Hepatocyte (in vitro differentiated cells): ENCODE results near the gene TOR4A. TPM values are rescaled to one million over a fixed set of nuclear protein-coding genes. Genes with fewer than 3 reads are reported as not detected.
A peak's percentile ranks its signal among the peaks of the same experiment; 100 is the strongest.
"Not testable (repeated sequence)": the region's sequence is repeated elsewhere in the genome, so short reads cannot be mapped to it uniquely, and the experiment has no call there.

Source experiments
- DNase-seq: peaks from one replicate; pipeline ENCODE4 v3.0.0-alpha.2; 2016; ENCODE audit warnings: low spot score
- H2AFZ ChIP-seq: fragments of 200-600 bp; sonication (generic); 2 replicates; pipeline ENCODE4 v1.6.0; 2016; ENCODE audit warnings: antibody characterized with exemption, mild to moderate bottlenecking
- H3K27ac ChIP-seq: fragments of 200-600 bp; sonication (generic); 2 replicates; pipeline ENCODE4 v1.5.1; 2016; ENCODE audit warnings: mild to moderate bottlenecking
- H3K27me3 ChIP-seq: fragments of 200-600 bp; sonication (generic); 2 replicates; pipeline ENCODE4 v1.6.1; 2016
- H3K36me3 ChIP-seq: fragments of 200-600 bp; sonication (generic); replicated peaks from 2 replicates; pipeline ENCODE4 v1.5.1; 2016; ENCODE audit warnings: low read depth; ENCODE audit not compliant: insufficient read depth
- H3K4me1 ChIP-seq: fragments of 200-600 bp; sonication (generic); 2 replicates; pipeline ENCODE4 v1.5.1; 2016; ENCODE audit warnings: mild to moderate bottlenecking, moderate library complexity; ENCODE audit not compliant: insufficient read depth
- H3K4me2 ChIP-seq: fragments of 200-600 bp; sonication (generic); 2 replicates; pipeline ENCODE4 v1.6.0; 2016
- H3K4me3 ChIP-seq: fragments of 200-600 bp; sonication (generic); 2 replicates; pipeline ENCODE4 v1.5.1; 2016; ENCODE audit warnings: mild to moderate bottlenecking
- H3K79me2 ChIP-seq: fragments of 200-600 bp; sonication (generic); 2 replicates; pipeline ENCODE4 v1.6.0; 2017; ENCODE audit warnings: mild to moderate bottlenecking
- H3K9me2 ChIP-seq: fragments of 200-600 bp; sonication (generic); replicated peaks from 2 replicates; pipeline ENCODE4 v1.6.0; 2017; ENCODE audit warnings: mild to moderate bottlenecking; ENCODE audit not compliant: insufficient read depth
- H3K9me3 ChIP-seq: fragments of 200-600 bp; sonication (generic); 2 replicates; pipeline ENCODE4 v1.5.1; 2016; ENCODE audit warnings: low read depth, mild to moderate bottlenecking
- H4K20me1 ChIP-seq: fragments of 200-600 bp; sonication (generic); 2 replicates; pipeline ENCODE4 v1.6.0; 2016; ENCODE audit warnings: mild to moderate bottlenecking; ENCODE audit not compliant: insufficient read depth, poor library complexity, severe bottlenecking
- CTCF ChIP-seq: fragments of 200-600 bp; sonication (generic); IDR thresholded peaks from 2 replicates; pipeline ENCODE4 v1.5.1; 2016; ENCODE audit warnings: antibody characterized with exemption, mild to moderate bottlenecking; ENCODE audit not compliant: poor library complexity
- EZH2 ChIP-seq: fragments of 200-600 bp; sonication (generic); IDR thresholded peaks from 2 replicates; pipeline ENCODE4 v1.6.1; 2016; ENCODE audit warnings: antibody characterized with exemption, mild to moderate bottlenecking, borderline replicate concordance
- EZH2phosphoT487 ChIP-seq: fragments of 200-600 bp; sonication (generic); IDR thresholded peaks from one replicate; pipeline ENCODE4 v1.6.1; 2018; ENCODE audit warnings: antibody characterized with exemption, mild to moderate bottlenecking, low read depth, moderate library complexity; ENCODE audit not compliant: unreplicated experiment, severe bottlenecking
- WGBS: methylation state at CpG from one replicate; pipeline ENCODE4 v1.1.6; 2016; ENCODE audit warnings: low lambda C conversion rate; ENCODE audit errors: missing lambda C conversion rate; 5-methylcytosine and 5-hydroxymethylcytosine counted together
- polyA plus RNA-seq: library from polyadenylated mRNA; unstranded; fragments of >200 nt; fragmentation: Nextera tagmentation; extraction: Ambion mirVana; gene quantifications from 2 replicates; pipeline ENCODE4 v1.2.1, GENCODE V29; 2016
- total RNA-seq: library from RNA; depleted of rRNA; stranded (reverse); fragments of >200 nt; gene quantifications from 2 replicates; pipeline ENCODE4 v1.2.3, GENCODE V29; 2014

The TOR4A gene
- total and polyA plus RNA-seq, 2 experiments from 2014 or later, result 8.0 to 14.4 TPM

- no peaks in the 10 kb centered on the region for H3K36me3 ChIP-seq
- TF ChIP-seq EZH2 (no peak), CTCF (no peak), EZH2phosphoT487 (no peak)
- H2AFZ ChIP-seq, result no peak overlapping the region
- no peak for DNase-seq
- no peaks in the 10 kb centered on the region for H3K9me2 ChIP-seq
- peaks cover 7% of the 10 kb centered on the region for H4K20me1 ChIP-seq
- peaks cover 15% of the 10 kb centered on the region for H3K4me1 ChIP-seq
- H3K27me3 ChIP-seq, result no peaks in the 10 kb centered on the region
- peaks cover 20% of the 10 kb centered on the region for H3K79me2 ChIP-seq
- H3K27ac ChIP-seq, result no peak overlapping the region
- H3K4me2 ChIP-seq, result peak overlapping the region; percentile 98
- WGBS, result 92% methylated on average over 15 of the region's 15 CpGs
- H3K9me3 ChIP-seq, result no peaks in the 10 kb centered on the region
- H3K4me3 ChIP-seq, result no peak overlapping the region
Observed at GRCh38 chr9:137256362-137256761, 21.2 kb upstream of the TOR4A start.

GRCh38 chr9:137256856-137257255 is 20.7 kb upstream of the TOR4A start:
- TF ChIP-seq EZH2phosphoT487 (no peak), CTCF (no peak), EZH2 (no peak)
- Histone ChIP-seq H3K4me3 (no peak overlapping the region), H3K4me1 (peaks cover 15% of the 10 kb centered on the region), H3K36me3 (no peaks in the 10 kb centered on the region), H3K79me2 (peaks cover 20% of the 10 kb centered on the region), H3K27me3 (no peaks in the 10 kb centered on the region), H4K20me1 (peaks cover 7% of the 10 kb centered on the region), H2AFZ (no peak overlapping the region), H3K27ac (no peak overlapping the region), H3K9me3 (no peaks in the 10 kb centered on the region), H3K9me2 (no peaks in the 10 kb centered on the region), H3K4me2 (peak overlapping the region; percentile 98)
- WGBS, result 95% methylated on average over 15 of the region's 15 CpGs
- no peak for DNase-seq

- H4K20me1 ChIP-seq, H3K9me2 ChIP-seq, H3K27me3 ChIP-seq, H3K4me1 ChIP-seq, H3K27ac ChIP-seq, H2AFZ ChIP-seq, DNase-seq, H3K4me2 ChIP-seq, H3K9me3 ChIP-seq, H3K4me3 ChIP-seq, H3K36me3 ChIP-seq, H3K79me2 ChIP-seq: not testable (repeated sequence)
- 48% methylated on average over 15 of the region's 15 CpGs for WGBS
- TF ChIP-seq CTCF, result peak; percentile 43
Observed at GRCh38 chr9:137262173-137262908, 15.2 kb upstream of the TOR4A start.

GRCh38 chr9:137262909-137263285 is 14.6 kb upstream of the TOR4A start:
- Histone ChIP-seq H3K4me2 (no peak overlapping the region), H3K36me3 (no peaks in the 10 kb centered on the region), H3K27me3 (no peaks in the 10 kb centered on the region), H3K79me2 (no peaks in the 10 kb centered on the region), H4K20me1 (no peaks in the 10 kb centered on the region), H3K4me1 (no peaks in the 10 kb centered on the region), H3K9me3 (no peaks in the 10 kb centered on the region), H3K9me2 (no peaks in the 10 kb centered on the region), H2AFZ (no peak overlapping the region), H3K4me3 (no peak overlapping the region), H3K27ac (no peak overlapping the region)
- TF ChIP-seq CTCF (no peak), EZH2 (no peak), EZH2phosphoT487 (no peak)
- WGBS, result 93% methylated on average over 20 of the region's 24 CpGs
- no peak for DNase-seq
